Measurements from ENCODE around the gene HECTD4. TPM values are rescaled to one million over a fixed set of nuclear protein-coding genes. Genes with fewer than 3 reads are reported as not detected.
"Not testable (repeated sequence)": the region's sequence is repeated elsewhere in the genome, so short reads cannot be mapped to it uniquely, and the experiment has no call there.

The HECTD4 gene
- total and polyA plus RNA-seq, 4 experiments from 2014 or later = 0.75 to 61.3 (median 29.3) TPM

GRCh38 chr12:112347581-112347982 is 34.6 kb downstream of the HECTD4 start:
- H3K9me3 Mint-ChIP-seq = peaks cover 0 to 3% (median 0%) of the 10 kb centered on the region in 8 donors
- no peaks in the 10 kb centered on the region for H3K36me3 Mint-ChIP-seq
- H3K27ac ChIP-seq (ENCODE audit: low read depth, low read length) = no peak overlapping the region

GRCh38 chr12:112346194-112346593 is 36.0 kb downstream of the HECTD4 start:
- no peak for DNase-seq
- no peaks in the 10 kb centered on the region for H3K27me3 Mint-ChIP-seq
- H3K36me3 Mint-ChIP-seq = no peaks in the 10 kb centered on the region
- H3K9me3 Mint-ChIP-seq = peaks cover 0 to 3% (median 0%) of the 10 kb centered on the region in 8 donors
- H3K4me3 ChIP-seq (ENCODE audit: low read length in 2 of 2) = no peak overlapping the region
- CTCF ChIA-PET (ENCODE audit: partially characterized antibody) = no interaction called here
- no peak overlapping the region for H3K27ac ChIP-seq (ENCODE audit: low read depth, low read length)
- no peaks in the 10 kb centered on the region for H3K9me3 ChIP-seq (ENCODE audit: control insufficient read depth in 1 of 2, low read length in 2 of 2)
- POLR2A ChIA-PET (ENCODE audit: partially characterized antibody) = interaction anchor here (0.5 kb wide), 1 partner anchor 1120 kb away, joined by 3 read pairs; no protein-coding TSS in a partner anchor
- H3K27ac Mint-ChIP-seq = peak overlapping the region in 1 of 7 donors; percentile 80
- no peak overlapping the region for H3K4me3 Mint-ChIP-seq
- no peaks in the 10 kb centered on the region for H3K27me3 ChIP-seq (ENCODE audit: insufficient read depth, low read length)
- H3K36me3 ChIP-seq (ENCODE audit: insufficient read depth, low read length) = no peaks in the 10 kb centered on the region
- H3K4me1 Mint-ChIP-seq = peaks cover 22 to 46% (median 30%) of the 10 kb centered on the region in 4 donors
- H3K4me1 ChIP-seq (ENCODE audit: insufficient read depth, low read length) = peaks cover 12% of the 10 kb centered on the region
- intact Hi-C loops (cut with micrococcal nuclease) = no loop called here

More at GRCh38 chr12:112347581-112347982, 34.6 kb downstream of the HECTD4 start:
- intact Hi-C loops (cut with micrococcal nuclease) = no loop called here
- H3K4me1 Mint-ChIP-seq = peaks cover 20 to 38% (median 27%) of the 10 kb centered on the region in 4 donors
- no peak overlapping the region for H3K4me3 ChIP-seq (ENCODE audit: low read length in 2 of 2)
- H3K36me3 ChIP-seq (ENCODE audit: insufficient read depth, low read length) = no peaks in the 10 kb centered on the region
- DNase-seq = no peak
- no peaks in the 10 kb centered on the region for H3K27me3 ChIP-seq (ENCODE audit: insufficient read depth, low read length)
- H3K4me3 Mint-ChIP-seq = no peak overlapping the region
- H3K27ac Mint-ChIP-seq = no peak overlapping the region
- ChIA-PET CTCF (ENCODE audit: partially characterized antibody) (interaction anchor here (1.2 kb wide), 1 partner anchor 40 kb away, joined by 4 read pairs; no protein-coding TSS in a partner anchor), POLR2A (ENCODE audit: partially characterized antibody) (no interaction called here)
- peaks cover 12% of the 10 kb centered on the region for H3K4me1 ChIP-seq (ENCODE audit: insufficient read depth, low read length)
- H3K27me3 Mint-ChIP-seq = no peaks in the 10 kb centered on the region
- H3K9me3 ChIP-seq (ENCODE audit: control insufficient read depth in 1 of 2, low read length in 2 of 2) = no peaks in the 10 kb centered on the region

- no peak overlapping the region for H3K4me3 ChIP-seq (ENCODE audit: low read length in 2 of 2)
- Mint-ChIP-seq H3K27ac (peak overlapping the region in 1 of 7 donors; percentile 29), H3K36me3 (no peaks in the 10 kb centered on the region), H3K4me3 (peak overlapping the region in 1 of 8 donors; percentile 9), H3K9me3 (peaks cover 0 to 3% (median 0%) of the 10 kb centered on the region in 8 donors), H3K4me1 (peaks cover 22 to 51% (median 27%) of the 10 kb centered on the region in 4 donors), H3K27me3 (no peaks in the 10 kb centered on the region)
- ChIA-PET CTCF (ENCODE audit: partially characterized antibody) (no interaction called here), POLR2A (ENCODE audit: partially characterized antibody) (no interaction called here)
- no peaks in the 10 kb centered on the region for H3K27me3 ChIP-seq (ENCODE audit: insufficient read depth, low read length)
- no peaks in the 10 kb centered on the region for H3K9me3 ChIP-seq (ENCODE audit: control insufficient read depth in 1 of 2, low read length in 2 of 2)
- DNase-seq = no peak
- no peak overlapping the region for H3K27ac ChIP-seq (ENCODE audit: low read depth, low read length)
- intact Hi-C loops (cut with micrococcal nuclease) = no loop called here
- H3K4me1 ChIP-seq (ENCODE audit: insufficient read depth, low read length) = peaks cover 15% of the 10 kb centered on the region
- H3K36me3 ChIP-seq (ENCODE audit: insufficient read depth, low read length) = no peaks in the 10 kb centered on the region
Measured at GRCh38 chr12:112344220-112344619, 38.0 kb downstream of the HECTD4 start.

GRCh38 chr12:112342587-112342986 is 39.6 kb downstream of the HECTD4 start:
- intact Hi-C loops (cut with micrococcal nuclease) = no loop called here
- H3K36me3 Mint-ChIP-seq = no peaks in the 10 kb centered on the region
- no peak overlapping the region for H3K4me3 Mint-ChIP-seq
- Histone ChIP-seq H3K4me1 (ENCODE audit: insufficient read depth, low read length) (peaks cover 15% of the 10 kb centered on the region), H3K36me3 (ENCODE audit: insufficient read depth, low read length) (no peaks in the 10 kb centered on the region), H3K27ac (ENCODE audit: low read depth, low read length) (no peak overlapping the region), H3K4me3 (ENCODE audit: low read length in 2 of 2) (no peak overlapping the region), H3K27me3 (ENCODE audit: insufficient read depth, low read length) (no peaks in the 10 kb centered on the region), H3K9me3 (ENCODE audit: control insufficient read depth in 1 of 2, low read length in 2 of 2) (no peaks in the 10 kb centered on the region)
- peaks cover 22 to 51% (median 27%) of the 10 kb centered on the region in 4 donors for H3K4me1 Mint-ChIP-seq
- CTCF ChIA-PET (ENCODE audit: partially characterized antibody) = no interaction called here
- H3K27me3 Mint-ChIP-seq = no peaks in the 10 kb centered on the region
- POLR2A ChIA-PET (ENCODE audit: partially characterized antibody) = no interaction called here
- DNase-seq = no peak
- H3K9me3 Mint-ChIP-seq = peaks cover 0 to 3% (median 0%) of the 10 kb centered on the region in 8 donors
- H3K27ac Mint-ChIP-seq = peak overlapping the region in 1 of 7 donors; percentile 69

- Histone ChIP-seq H3K36me3 (ENCODE audit: insufficient read depth, low read length) (no peaks in the 10 kb centered on the region), H3K27ac (ENCODE audit: low read depth, low read length) (no peak overlapping the region), H3K27me3 (ENCODE audit: insufficient read depth, low read length) (no peaks in the 10 kb centered on the region), H3K4me1 (ENCODE audit: insufficient read depth, low read length) (peaks cover 15% of the 10 kb centered on the region), H3K4me3 (ENCODE audit: low read length in 2 of 2) (no peak overlapping the region), H3K9me3 (ENCODE audit: control insufficient read depth in 1 of 2, low read length in 2 of 2) (no peaks in the 10 kb centered on the region)
- Mint-ChIP-seq H3K4me3 (no peak overlapping the region), H3K36me3 (no peaks in the 10 kb centered on the region), H3K27ac (peak overlapping the region in 1 of 7 donors; percentile 18), H3K4me1 (peaks cover 22 to 48% (median 27%) of the 10 kb centered on the region in 4 donors), H3K27me3 (no peaks in the 10 kb centered on the region), H3K9me3 (peaks cover 0 to under 1% (median 0%) of the 10 kb centered on the region in 8 donors)
- intact Hi-C loops (cut with micrococcal nuclease) = no loop called here
- DNase-seq = no peak
- ChIA-PET POLR2A (ENCODE audit: partially characterized antibody) (no interaction called here), CTCF (ENCODE audit: partially characterized antibody) (interaction anchor here (0.8 to 1.1 kb wide), 3 partner anchors 9 to 528 kb away, joined by 3 read pairs; no protein-coding TSS in a partner anchor)
Measured at GRCh38 chr12:112341046-112341825, 41.0 kb downstream of the HECTD4 start.

- Histone ChIP-seq H3K27ac (ENCODE audit: low read depth, low read length) (no peak overlapping the region), H3K27me3 (ENCODE audit: insufficient read depth, low read length) (no peaks in the 10 kb centered on the region), H3K4me1 (ENCODE audit: insufficient read depth, low read length) (peaks cover 15% of the 10 kb centered on the region), H3K4me3 (ENCODE audit: low read length in 2 of 2) (no peak overlapping the region), H3K36me3 (ENCODE audit: insufficient read depth, low read length) (no peaks in the 10 kb centered on the region), H3K9me3 (ENCODE audit: control insufficient read depth in 1 of 2, low read length in 2 of 2) (no peaks in the 10 kb centered on the region)
- DNase-seq = no peak
- H3K4me3 Mint-ChIP-seq = no peak overlapping the region
- no peak overlapping the region for H3K27ac Mint-ChIP-seq
- no peaks in the 10 kb centered on the region for H3K27me3 Mint-ChIP-seq
- intact Hi-C loops (cut with micrococcal nuclease) = no loop called here
- ChIA-PET POLR2A (ENCODE audit: partially characterized antibody) (no interaction called here), CTCF (ENCODE audit: partially characterized antibody) (no interaction called here)
- H3K36me3 Mint-ChIP-seq = no peaks in the 10 kb centered on the region
- peaks cover 18 to 40% (median 22%) of the 10 kb centered on the region in 4 donors for H3K4me1 Mint-ChIP-seq
- H3K9me3 Mint-ChIP-seq = no peaks in the 10 kb centered on the region
Measured at GRCh38 chr12:112340230-112340629, 42.0 kb downstream of the HECTD4 start.

GRCh38 chr12:112334999-112335398 is 47.2 kb downstream of the HECTD4 start:
- DNase-seq; H3K27me3 ChIP-seq (ENCODE audit: insufficient read depth, low read length); H3K36me3 Mint-ChIP-seq; POLR2A ChIA-PET (ENCODE audit: partially characterized antibody); H3K9me3 Mint-ChIP-seq; H3K27ac Mint-ChIP-seq; H3K36me3 ChIP-seq (ENCODE audit: insufficient read depth, low read length); H3K27ac ChIP-seq (ENCODE audit: low read depth, low read length); H3K4me1 ChIP-seq (ENCODE audit: insufficient read depth, low read length); H3K4me3 Mint-ChIP-seq; intact Hi-C loops (cut with micrococcal nuclease); CTCF ChIA-PET (ENCODE audit: partially characterized antibody); H3K9me3 ChIP-seq (ENCODE audit: control insufficient read depth in 1 of 2, low read length in 2 of 2); H3K27me3 Mint-ChIP-seq; H3K4me3 ChIP-seq (ENCODE audit: low read length in 2 of 2): not testable (repeated sequence)
- H3K4me1 Mint-ChIP-seq = peaks cover 0 to 12% (median 8%) of the 10 kb centered on the region in 4 donors

All from CD4-positive, alpha-beta memory T cell (primary cell).